HG03095 (cell line): Measurements from ENCODE around the gene SMARCB1.

Experiments used
- ATAC-seq: cut with Tn5 transposase; IDR thresholded peaks from one replicate; pipeline ENCODE4 v1.9.1; 2021; ENCODE audit warnings: moderate library complexity; ENCODE audit not compliant: unreplicated experiment

Gene SMARCB1

GRCh38 chr22:23801238-23801821, 14.6 kb downstream of the SMARCB1 start:
- no peak for ATAC-seq

- ATAC-seq, result no peak
Measured at GRCh38 chr22:23801886-23802377, 15.2 kb downstream of the SMARCB1 start.

GRCh38 chr22:23803001-23803819, 16.4 kb downstream of the SMARCB1 start:
- no peak for ATAC-seq

- no peak for ATAC-seq
Measured at GRCh38 chr22:23804781-23805291, 18.1 kb downstream of the SMARCB1 start.

- ATAC-seq, result no peak
Measured at GRCh38 chr22:23806837-23807236, 20.1 kb downstream of the SMARCB1 start.

DNA sequence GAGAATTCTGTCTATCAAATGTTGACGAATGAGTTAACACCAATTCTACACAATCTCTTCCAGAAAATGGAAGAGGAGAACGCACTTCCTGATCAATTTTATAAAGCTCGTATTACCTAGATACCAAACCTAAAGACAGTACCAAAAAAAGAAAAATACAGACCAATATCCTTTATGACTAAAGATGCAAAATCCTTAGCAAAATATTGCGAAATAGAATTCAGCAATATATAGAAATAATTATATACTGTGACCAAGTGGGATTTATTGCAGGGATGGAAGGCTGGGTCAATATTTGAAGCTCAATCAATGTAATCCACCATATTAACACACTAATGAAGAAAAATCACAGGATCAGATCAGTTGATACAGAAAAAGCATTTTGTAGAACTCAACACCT, 25.6 kb downstream of the SMARCB1 start:
- ATAC-seq, result no peak

GRCh38 chr22:23815541-23816155, 28.9 kb downstream of the SMARCB1 start:
- ATAC-seq, result no peak

DNA sequence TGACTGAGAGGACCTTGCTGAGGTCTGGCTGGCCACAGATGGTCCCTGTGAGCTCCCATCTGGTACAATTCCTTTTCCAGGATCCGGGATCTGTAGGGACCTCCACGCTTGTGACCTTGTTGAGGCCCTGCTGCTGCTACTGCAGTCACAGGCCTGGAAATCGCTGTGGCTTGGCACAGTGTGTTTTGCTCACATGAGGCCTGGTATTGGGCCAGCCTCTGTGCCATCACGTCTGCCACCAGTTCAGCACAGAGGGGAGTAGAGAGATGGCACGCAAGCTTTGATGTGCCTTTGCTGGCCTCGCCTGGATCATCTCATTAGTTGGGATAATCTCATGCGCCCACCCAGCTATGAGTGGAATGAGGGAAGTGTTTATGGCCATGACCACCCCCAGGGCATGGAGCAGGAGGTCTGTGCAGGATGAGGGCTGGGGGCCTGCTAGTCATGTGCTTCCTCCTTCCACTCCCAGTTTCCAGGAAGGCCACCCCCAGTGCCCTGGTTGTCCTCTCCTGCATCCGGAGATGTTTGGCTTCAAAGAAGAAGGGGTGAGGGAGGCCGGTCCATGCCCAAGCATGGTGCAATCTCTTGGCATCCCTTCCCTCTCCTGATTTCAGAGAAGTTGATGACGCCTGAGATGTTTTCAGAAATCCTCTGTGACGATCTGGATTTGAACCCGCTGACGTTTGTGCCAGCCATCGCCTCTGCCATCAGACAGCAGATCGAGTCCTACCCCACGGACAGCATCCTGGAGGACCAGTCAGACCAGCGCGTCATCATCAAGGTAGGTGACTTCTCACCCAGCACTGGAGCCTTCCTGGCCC, 29.6 kb downstream of the SMARCB1 start:
- no peak for ATAC-seq

GRCh38 chr22:23817146-23817545, 30.4 kb downstream of the SMARCB1 start:
- ATAC-seq, result no peak

GRCh38 chr22:23818541-23818940, 31.8 kb downstream of the SMARCB1 start:
- ATAC-seq, result no peak

- ATAC-seq, result no peak
Measured at GRCh38 chr22:23820748-23821211, 34.0 kb downstream of the SMARCB1 start.

DNA sequence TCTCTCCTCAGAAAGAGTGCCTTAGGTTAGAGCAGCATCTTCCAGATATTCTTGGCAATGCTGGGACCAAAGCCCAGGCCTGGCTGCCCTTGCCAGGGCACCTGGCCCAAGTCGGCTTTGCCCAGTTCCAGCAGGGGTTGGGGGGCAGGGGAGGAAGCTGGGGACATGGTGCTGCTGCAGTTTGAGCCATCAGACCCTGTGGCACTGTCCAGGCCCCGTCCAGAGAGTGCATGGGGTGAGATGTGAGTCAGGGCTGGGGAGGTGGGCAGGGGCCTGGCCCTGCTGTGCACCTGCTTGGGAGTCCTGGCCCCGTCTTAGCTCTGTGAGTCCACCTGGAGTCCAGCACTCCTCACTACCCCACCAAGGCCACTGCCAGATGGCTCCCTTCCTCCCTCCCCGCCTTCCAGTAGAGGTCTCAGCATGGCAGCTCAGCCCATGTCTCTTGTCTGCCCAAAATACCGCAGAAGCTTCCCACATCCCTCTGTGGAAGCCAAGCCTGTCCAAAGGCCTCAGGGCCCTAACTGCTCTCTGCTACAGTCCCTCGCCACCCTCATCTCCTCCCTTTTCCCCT, 35.4 kb downstream of the SMARCB1 start:
- no peak for ATAC-seq

- no peak for ATAC-seq
Measured at GRCh38 chr22:23823331-23823791, 36.6 kb downstream of the SMARCB1 start.

GRCh38 chr22:23824476-23825245, 37.9 kb downstream of the SMARCB1 start:
- ATAC-seq, result no peak

DNA sequence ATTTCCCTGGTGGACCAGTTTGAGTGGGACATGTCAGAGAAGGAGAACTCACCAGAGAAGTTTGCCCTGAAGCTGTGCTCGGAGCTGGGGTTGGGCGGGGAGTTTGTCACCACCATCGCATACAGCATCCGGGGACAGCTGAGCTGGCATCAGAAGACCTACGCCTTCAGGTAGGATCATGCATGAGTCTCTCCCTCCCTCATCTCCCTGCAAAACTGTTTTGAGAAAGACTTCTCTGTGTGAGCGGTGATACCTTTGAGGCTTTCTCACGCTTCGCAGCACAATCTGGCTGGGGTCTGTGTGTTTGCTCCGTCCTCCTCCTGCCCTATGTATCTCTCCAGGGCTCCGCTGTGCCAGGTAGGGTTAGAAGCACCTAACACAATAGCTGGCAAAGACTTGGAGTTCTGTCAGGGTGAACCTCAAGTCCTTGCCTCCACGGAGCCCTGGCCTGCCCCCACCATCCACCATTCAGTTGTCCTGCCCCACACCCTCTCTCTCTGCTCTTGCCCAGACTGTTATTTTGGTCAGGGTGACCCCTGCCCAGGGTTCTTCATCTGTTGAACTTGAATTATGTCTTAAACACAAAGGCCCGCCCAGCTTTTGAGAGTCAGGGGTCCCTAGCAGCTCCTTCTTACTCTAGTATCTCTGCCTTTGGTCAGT, 38.6 kb downstream of the SMARCB1 start:
- ATAC-seq, result no peak

GRCh38 chr22:23826510-23827350, 40.0 kb downstream of the SMARCB1 start:
- no peak for ATAC-seq

- ATAC-seq, result no peak
Measured at GRCh38 chr22:23827351-23827995, 40.7 kb downstream of the SMARCB1 start.
